HepG2 (cell line): Measurements from ENCODE around the gene RUNX2. TPM values are rescaled to one million over a fixed set of nuclear protein-coding genes. Genes with fewer than 3 reads are reported as not detected.

Experiments
- ARNTL ChIP-seq: sonication (generic); formaldehyde crosslinking; IDR thresholded peaks from 2 replicates; pipeline ENCODE4 v1.4.0; 2020; ENCODE audit warnings: mild to moderate bottlenecking, missing genetic modification reagents
- HMG20B ChIP-seq: conservative IDR thresholded peaks from 2 replicates; pipeline ENCODE4 v1.6.1; 2016; ENCODE audit warnings: missing genetic modification reagents, missing compliant biosample characterization
- HNF4A ChIP-seq: sonication (generic); formaldehyde crosslinking; IDR thresholded peaks from 2 replicates; pipeline ENCODE4 v1.4.0; 2020; ENCODE audit warnings: missing genetic modification reagents
- KDM1A ChIP-seq: IDR thresholded peaks from 2 replicates; pipeline ENCODE4 v1.6.1; 2016; ENCODE audit warnings: missing compliant biosample characterization
- MLLT10 ChIP-seq: sonication (generic); formaldehyde crosslinking; IDR thresholded peaks from 2 replicates; pipeline ENCODE4 v1.4.0; 2020; ENCODE audit warnings: missing genetic modification reagents
- NR2F6 ChIP-seq, 2 experiments: IDR thresholded peaks; 2 replicates each; pipeline ENCODE4 v1.6.1; 2016; ENCODE audit warnings: antibody characterized with exemption in 1 of 2, mild to moderate bottlenecking in 1 of 2
- SOX5 ChIP-seq: IDR thresholded peaks from 2 replicates; pipeline ENCODE4 v1.6.1; 2016; ENCODE audit warnings: borderline replicate concordance
- TIGD3 ChIP-seq: sonication (generic); formaldehyde crosslinking; IDR thresholded peaks from 2 replicates; pipeline ENCODE4 v1.5.1; 2020; ENCODE audit warnings: mild to moderate bottlenecking, missing genetic modification reagents, borderline replicate concordance
- ZNF234 ChIP-seq: sonication (generic); formaldehyde crosslinking; conservative IDR thresholded peaks from 2 replicates; pipeline ENCODE4 v1.5.1; 2020; ENCODE audit warnings: mild to moderate bottlenecking, missing genetic modification reagents
- ZNF451 ChIP-seq: sonication (generic); formaldehyde crosslinking; IDR thresholded peaks from 2 replicates; pipeline ENCODE4 v1.5.0; 2020; ENCODE audit warnings: mild to moderate bottlenecking, missing genetic modification reagents
- ZNF557 ChIP-seq: sonication (generic); formaldehyde crosslinking; IDR thresholded peaks from 2 replicates; pipeline ENCODE4 v1.4.0; 2020; ENCODE audit warnings: missing genetic modification reagents
- ZNF567 ChIP-seq: sonication (generic); formaldehyde crosslinking; IDR thresholded peaks from 2 replicates; pipeline ENCODE4 v1.8.1; 2023; ENCODE audit warnings: mild to moderate bottlenecking, missing genetic modification reagents, borderline replicate concordance
- ZNF576 ChIP-seq: sonication (generic); formaldehyde crosslinking; IDR thresholded peaks from 2 replicates; pipeline ENCODE4 v1.4.0; 2020; ENCODE audit warnings: mild to moderate bottlenecking, missing genetic modification reagents
- ZNF580 ChIP-seq: IDR thresholded peaks from 2 replicates; pipeline ENCODE4 v1.6.1; 2016; ENCODE audit warnings: low read depth, borderline replicate concordance
- ZNF687 ChIP-seq: sonication (generic); formaldehyde crosslinking; IDR thresholded peaks from 2 replicates; pipeline ENCODE4 v1.5.1; 2020; ENCODE audit warnings: mild to moderate bottlenecking, missing genetic modification reagents, moderate library complexity
- polyA plus RNA-seq, 8 experiments: library from polyadenylated mRNA; depleted of rRNA in 3 of 8; stranded (reverse) in 7 of 8; unstranded in 1 of 8; fragments of >200 nt; fragmentation: Illumina TruSeq in 4 of 8; extraction: Trizol in 4 of 8; gene quantifications; 2 replicates each; pipeline versions ENCODE4 v1.2.1 to v1.2.3, GENCODE V29; 2011 to 2016; ENCODE audit warnings: low read depth in 4 of 8, missing spikeins in 1 of 8, mixed read lengths in 1 of 8; ENCODE audit not compliant: insufficient read depth in 1 of 8
- total RNA-seq, 5 experiments: library from RNA; depleted of rRNA; stranded (reverse); fragments of >200 nt; fragmentation: Illumina TruSeq; extraction: Trizol; gene quantifications; 2 replicates each; pipeline ENCODE4 v1.2.3, GENCODE V29; 2016; ENCODE audit warnings: low read depth in 1 of 5
- TF ChIP-seq, protein P1 (sequence below): sonication (generic); formaldehyde crosslinking; IDR thresholded peaks from 2 replicates; pipeline ENCODE4 v1.4.0; 2020; ENCODE audit warnings: mild to moderate bottlenecking, missing genetic modification reagents
- TF ChIP-seq, protein P2 (sequence below): sonication (generic); formaldehyde crosslinking; IDR thresholded peaks from 2 replicates; pipeline ENCODE4 v1.5.0; 2020; ENCODE audit warnings: missing genetic modification reagents, mild to moderate bottlenecking, borderline replicate concordance

The RUNX2 gene
- total and polyA plus RNA-seq, 2 of the 13 experiments (the other 11 are each of a cell fraction or from before 2014, with no cell fraction given): not detected

GRCh38 chr6:45445749-45446549 is 117.8 kb downstream of the RUNX2 start (continued):
- TF ChIP-seq ARNTL (CRISPR knock-in tag) (peak; percentile 81), ZNF580 (CRISPR knock-in tag) (peak; percentile 99), MLLT10 (CRISPR knock-in tag) (no peak), TIGD3 (CRISPR knock-in tag) (no peak), ZNF567 (CRISPR knock-in tag) (0 out of 2 replicates have a peak, but pooled peaks have one; percentile 81), ZNF451 (CRISPR knock-in tag) (peak; percentile 65; the same call in 1 of the 2 replicates), ZNF557 (CRISPR knock-in tag) (peak; percentile 93; the same call in 1 of the 2 replicates), ZNF687 (CRISPR knock-in tag) (no peak), KDM1A (peak; percentile 78), NR2F6 (IDR thresholded peaks at IDR 0.05) (peak; percentile 22; the same call in 1 of the 2 replicates), NR2F6 (CRISPR knock-in tag; IDR thresholded peaks at IDR 0.05) (peak; percentile 78; the same call in 1 of the 2 replicates), ZNF234 (no peak), HNF4A (CRISPR knock-in tag) (peak; percentile 59), HMG20B (CRISPR knock-in tag) (peak; percentile 75; the same call in 1 of the 2 replicates), ZNF576 (CRISPR knock-in tag) (no peak), SOX5 (CRISPR knock-in tag) (peak; percentile 93)
- TF ChIP-seq, protein P1, sequence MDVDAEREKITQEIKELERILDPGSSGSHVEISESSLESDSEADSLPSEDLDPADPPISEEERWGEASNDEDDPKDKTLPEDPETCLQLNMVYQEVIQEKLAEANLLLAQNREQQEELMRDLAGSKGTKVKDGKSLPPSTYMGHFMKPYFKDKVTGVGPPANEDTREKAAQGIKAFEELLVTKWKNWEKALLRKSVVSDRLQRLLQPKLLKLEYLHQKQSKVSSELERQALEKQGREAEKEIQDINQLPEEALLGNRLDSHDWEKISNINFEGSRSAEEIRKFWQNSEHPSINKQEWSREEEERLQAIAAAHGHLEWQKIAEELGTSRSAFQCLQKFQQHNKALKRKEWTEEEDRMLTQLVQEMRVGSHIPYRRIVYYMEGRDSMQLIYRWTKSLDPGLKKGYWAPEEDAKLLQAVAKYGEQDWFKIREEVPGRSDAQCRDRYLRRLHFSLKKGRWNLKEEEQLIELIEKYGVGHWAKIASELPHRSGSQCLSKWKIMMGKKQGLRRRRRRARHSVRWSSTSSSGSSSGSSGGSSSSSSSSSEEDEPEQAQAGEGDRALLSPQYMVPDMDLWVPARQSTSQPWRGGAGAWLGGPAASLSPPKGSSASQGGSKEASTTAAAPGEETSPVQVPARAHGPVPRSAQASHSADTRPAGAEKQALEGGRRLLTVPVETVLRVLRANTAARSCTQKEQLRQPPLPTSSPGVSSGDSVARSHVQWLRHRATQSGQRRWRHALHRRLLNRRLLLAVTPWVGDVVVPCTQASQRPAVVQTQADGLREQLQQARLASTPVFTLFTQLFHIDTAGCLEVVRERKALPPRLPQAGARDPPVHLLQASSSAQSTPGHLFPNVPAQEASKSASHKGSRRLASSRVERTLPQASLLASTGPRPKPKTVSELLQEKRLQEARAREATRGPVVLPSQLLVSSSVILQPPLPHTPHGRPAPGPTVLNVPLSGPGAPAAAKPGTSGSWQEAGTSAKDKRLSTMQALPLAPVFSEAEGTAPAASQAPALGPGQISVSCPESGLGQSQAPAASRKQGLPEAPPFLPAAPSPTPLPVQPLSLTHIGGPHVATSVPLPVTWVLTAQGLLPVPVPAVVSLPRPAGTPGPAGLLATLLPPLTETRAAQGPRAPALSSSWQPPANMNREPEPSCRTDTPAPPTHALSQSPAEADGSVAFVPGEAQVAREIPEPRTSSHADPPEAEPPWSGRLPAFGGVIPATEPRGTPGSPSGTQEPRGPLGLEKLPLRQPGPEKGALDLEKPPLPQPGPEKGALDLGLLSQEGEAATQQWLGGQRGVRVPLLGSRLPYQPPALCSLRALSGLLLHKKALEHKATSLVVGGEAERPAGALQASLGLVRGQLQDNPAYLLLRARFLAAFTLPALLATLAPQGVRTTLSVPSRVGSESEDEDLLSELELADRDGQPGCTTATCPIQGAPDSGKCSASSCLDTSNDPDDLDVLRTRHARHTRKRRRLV: no peak
- TF ChIP-seq, protein P2, sequence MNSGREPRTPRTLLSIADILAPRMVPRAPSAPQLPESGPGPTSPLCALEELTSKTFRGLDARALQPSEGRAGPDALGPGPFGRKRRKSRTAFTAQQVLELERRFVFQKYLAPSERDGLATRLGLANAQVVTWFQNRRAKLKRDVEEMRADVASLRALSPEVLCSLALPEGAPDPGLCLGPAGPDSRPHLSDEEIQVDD (CRISPR knock-in tag): no peak
